Kidney epithelial cell (primary cell): ENCODE data around the gene JPT1. TPM values are rescaled to one million over a fixed set of nuclear protein-coding genes. Genes with fewer than 3 reads are reported as not detected.

Experiments
- DNase-seq: peaks from one replicate; pipeline ENCODE4 v3.0.0-alpha.2; 2010; ENCODE audit warnings: low read depth
- H3K27me3 ChIP-seq: 2 replicates; pipeline ENCODE4 v1.6.0; 2011; ENCODE audit warnings: low read length; ENCODE audit not compliant: control insufficient read depth, insufficient read depth
- H3K36me3 ChIP-seq: 2 replicates; pipeline ENCODE4 v1.5.1; 2011; ENCODE audit warnings: low read length; ENCODE audit not compliant: control insufficient read depth, insufficient read depth
- H3K4me3 ChIP-seq: 2 replicates; pipeline ENCODE4 v1.5.1; 2011; ENCODE audit warnings: low read depth, mild to moderate bottlenecking, control low read depth, low read length
- CTCF ChIP-seq: IDR thresholded peaks from 2 replicates; pipeline ENCODE4 v1.5.1; 2011; ENCODE audit warnings: mild to moderate bottlenecking, moderate library complexity, low read length, control low read depth, inconsistent platforms; ENCODE audit not compliant: insufficient read depth, poor library complexity, severe bottlenecking
- total RNA-seq: library from RNA; depleted of rRNA; stranded (reverse); fragments of >200 nt; gene quantifications from 2 replicates; pipeline ENCODE4 v1.2.3, GENCODE V29; 2015

Gene JPT1
- total RNA-seq, 1 donor from 2014 or later, result 453 TPM

- TF ChIP-seq CTCF, result no peak
- H3K4me3 ChIP-seq, result no peak overlapping the region
These were observed 30.1 kb downstream of the JPT1 start for GRCh38 chr17:75124041-75124818.

GRCh38 chr17:75118307-75118706, 36.0 kb downstream of the JPT1 start:
- no peak for TF ChIP-seq CTCF
- peaks cover 4% of the 10 kb centered on the region for H3K36me3 ChIP-seq
- H3K27me3 ChIP-seq, result no peaks in the 10 kb centered on the region
- no peak for DNase-seq
- no peak overlapping the region for H3K4me3 ChIP-seq

More at GRCh38 chr17:75124041-75124818, 30.1 kb downstream of the JPT1 start:
- H3K27me3 ChIP-seq, result no peaks in the 10 kb centered on the region
- H3K36me3 ChIP-seq, result peaks cover 1% of the 10 kb centered on the region
- DNase-seq, result peak; percentile 85

- Histone ChIP-seq H3K27me3 (no peaks in the 10 kb centered on the region), H3K36me3 (peaks cover 4% of the 10 kb centered on the region), H3K4me3 (no peak overlapping the region)
- TF ChIP-seq CTCF, result no peak
- no peak for DNase-seq
These were observed 37.6 kb downstream of the JPT1 start for GRCh38 chr17:75116737-75117136.

GRCh38 chr17:75115555-75115954, 38.8 kb downstream of the JPT1 start:
- Histone ChIP-seq H3K4me3 (no peak overlapping the region), H3K36me3 (peaks cover 4% of the 10 kb centered on the region), H3K27me3 (no peaks in the 10 kb centered on the region)
- DNase-seq, result no peak
- TF ChIP-seq CTCF, result no peak

- no peaks in the 10 kb centered on the region for H3K27me3 ChIP-seq
- peaks cover 3% of the 10 kb centered on the region for H3K36me3 ChIP-seq
- H3K4me3 ChIP-seq, result peak overlapping the region; percentile 42
- no peak for DNase-seq
- TF ChIP-seq CTCF, result no peak
These were observed 39.6 kb downstream of the JPT1 start for GRCh38 chr17:75114552-75115314.
